OCI-LY7 (cell line): ENCODE data around the gene RASAL2. TPM values are rescaled to one million over a fixed set of nuclear protein-coding genes. Genes with fewer than 3 reads are reported as not detected.

Source experiments
- BruUV-seq: library from RNA; stranded (reverse); fragments of 400-500 nt; replicated peaks from 2 replicates; lab custom pipeline; 2021; lab: Mats Ljungman, UMichigan
- CTCF ChIA-PET: fragments of 300-600 bp; sonication (Branson Sonifier 250); formaldehyde crosslinking; loops from one replicate; lab custom pipeline; 2022; ENCODE audit warnings: antibody characterized with exemption; ENCODE audit not compliant: unreplicated experiment; lab: Charles Lee
- POLR2A ChIA-PET: fragments of 300-600 bp; sonication (Branson Sonifier 250); formaldehyde crosslinking; loops from one replicate; lab custom pipeline; 2022; ENCODE audit warnings: antibody characterized with exemption; lab: Charles Lee
- DNase-seq: peaks from one replicate; pipeline ENCODE4 v3.0.0-alpha.2; 2015; ENCODE audit warnings: low spot score
- H2AFZ ChIP-seq: fragments of 200-600 bp; sonication (generic), shearing (Covaris generic); 2 replicates; pipeline ENCODE4 v1.6.1; 2014; ENCODE audit warnings: mild to moderate bottlenecking, antibody characterized with exemption, low read length, moderate library complexity
- H3K27ac ChIP-seq: fragments of 200-600 bp; sonication (generic); 2 replicates; pipeline ENCODE4 v1.5.1; 2014; ENCODE audit warnings: mixed run types, low read depth, mild to moderate bottlenecking, moderate library complexity, low read length, inconsistent platforms; ENCODE audit not compliant: poor library complexity, severe bottlenecking
- H3K36me3 ChIP-seq: fragments of 200-600 bp; sonication (generic); 2 replicates; pipeline ENCODE4 v1.6.1; 2014; ENCODE audit warnings: mild to moderate bottlenecking, antibody characterized with exemption, low read length, moderate library complexity, mixed read lengths; ENCODE audit not compliant: insufficient read depth
- H3K4me1 ChIP-seq: fragments of 200-600 bp; sonication (generic); 2 replicates; pipeline ENCODE4 v1.5.1; 2014; ENCODE audit warnings: mild to moderate bottlenecking, low read length; ENCODE audit not compliant: insufficient read depth, poor library complexity, severe bottlenecking
- H3K4me2 ChIP-seq: fragments of 200-600 bp; sonication (generic); 2 replicates; pipeline ENCODE4 v1.6.1; 2014; ENCODE audit warnings: mild to moderate bottlenecking, low read length
- H3K4me3 ChIP-seq: fragments of 200-600 bp; sonication (generic); 2 replicates; pipeline ENCODE4 v1.5.1; 2014; ENCODE audit warnings: mild to moderate bottlenecking, low read depth, low read length; ENCODE audit not compliant: poor library complexity, severe bottlenecking
- H3K79me2 ChIP-seq: fragments of 200-600 bp; sonication (generic); 2 replicates; pipeline ENCODE4 v1.6.1; 2016; ENCODE audit warnings: low read depth, mild to moderate bottlenecking, low read length, moderate library complexity, mixed read lengths; ENCODE audit not compliant: insufficient read depth
- H3K9me2 ChIP-seq: fragments of 200-600 bp; sonication (generic); 2 replicates; pipeline ENCODE4 v1.6.1; 2016; ENCODE audit warnings: mild to moderate bottlenecking, low read length, mixed read lengths; ENCODE audit not compliant: insufficient read depth
- H3K9me3 ChIP-seq: fragments of 200-600 bp; sonication (generic); 2 replicates; pipeline ENCODE4 v1.6.1; 2014; ENCODE audit warnings: mild to moderate bottlenecking, mixed run types, low read length, mixed read lengths
- H4K20me1 ChIP-seq: fragments of 200-600 bp; sonication (generic); 2 replicates; pipeline ENCODE4 v1.6.1; 2014; ENCODE audit warnings: mild to moderate bottlenecking, antibody characterized with exemption, low read length, moderate library complexity, mixed read lengths; ENCODE audit not compliant: insufficient read depth
- EZH2phosphoT487 ChIP-seq: fragments of 200-600 bp; sonication (generic); IDR thresholded peaks from 2 replicates; pipeline ENCODE4 v1.6.1; 2018; ENCODE audit warnings: low read depth, borderline replicate concordance, mild to moderate bottlenecking, mixed run types, antibody characterized with exemption, low read length, moderate library complexity, mixed read lengths
- intact Hi-C: fragments of 100-400 bp; cut with micrococcal nuclease; formaldehyde crosslinking; loops from one replicate; pipeline ENCODE4 v1.10.0; 2022; ENCODE audit not compliant: unreplicated experiment
- total RNA-seq, 2 experiments: library from RNA; depleted of rRNA in 1 of 2; stranded (reverse); fragments of >200 nt in 1 of 2; shearing (Covaris generic) in 1 of 2; gene quantifications; 2 replicates each; pipeline ENCODE4 v1.2.3, GENCODE V29; 2014 to 2022
- TF ChIP-seq, protein P1 (sequence below): fragments of 200-600 bp; sonication (generic); conservative IDR thresholded peaks from 2 replicates; pipeline ENCODE4 v1.5.1; 2014; ENCODE audit warnings: mild to moderate bottlenecking, antibody characterized with exemption, low read length, moderate library complexity, mixed read lengths

Gene RASAL2
- total RNA-seq, 2 experiments from 2014 or later, result 0.09 to 0.27 TPM

DNA sequence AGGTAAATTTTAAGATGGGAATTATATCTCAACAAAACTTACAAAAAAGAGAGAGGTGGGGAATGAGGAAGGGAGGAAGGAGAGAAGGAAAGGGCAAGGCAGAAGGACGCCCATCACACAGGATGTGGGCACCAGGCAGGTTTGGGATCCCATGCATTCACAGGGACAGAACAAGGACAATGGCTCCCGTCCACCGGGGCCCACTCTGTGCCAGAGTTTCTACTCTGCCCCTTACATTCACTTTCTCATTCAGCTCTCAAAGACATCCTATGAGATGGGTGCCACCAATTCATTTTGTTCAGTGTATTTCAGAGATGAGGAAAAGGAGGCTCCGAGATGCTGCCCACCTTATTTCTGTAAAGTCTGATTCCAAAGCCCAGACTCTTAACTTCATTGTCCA, 395.5 kb downstream of the RASAL2 start:
- CTCF ChIA-PET, result no interaction called here
- no peak overlapping the region for H3K4me3 ChIP-seq
- BruUV-seq, result no TSS peak
- intact Hi-C loops, result no loop called here
- POLR2A ChIA-PET, result no interaction called here
- DNase-seq, result no peak
- no peaks in the 10 kb centered on the region for H3K9me2 ChIP-seq
- H3K36me3 ChIP-seq, result no peaks in the 10 kb centered on the region
- no peak overlapping the region for H3K4me2 ChIP-seq
- H3K4me1 ChIP-seq, result no peaks in the 10 kb centered on the region
- H3K9me3 ChIP-seq, result no peaks in the 10 kb centered on the region
- H3K27ac ChIP-seq, result no peak overlapping the region
- no peaks in the 10 kb centered on the region for H4K20me1 ChIP-seq
- TF ChIP-seq, protein P1, sequence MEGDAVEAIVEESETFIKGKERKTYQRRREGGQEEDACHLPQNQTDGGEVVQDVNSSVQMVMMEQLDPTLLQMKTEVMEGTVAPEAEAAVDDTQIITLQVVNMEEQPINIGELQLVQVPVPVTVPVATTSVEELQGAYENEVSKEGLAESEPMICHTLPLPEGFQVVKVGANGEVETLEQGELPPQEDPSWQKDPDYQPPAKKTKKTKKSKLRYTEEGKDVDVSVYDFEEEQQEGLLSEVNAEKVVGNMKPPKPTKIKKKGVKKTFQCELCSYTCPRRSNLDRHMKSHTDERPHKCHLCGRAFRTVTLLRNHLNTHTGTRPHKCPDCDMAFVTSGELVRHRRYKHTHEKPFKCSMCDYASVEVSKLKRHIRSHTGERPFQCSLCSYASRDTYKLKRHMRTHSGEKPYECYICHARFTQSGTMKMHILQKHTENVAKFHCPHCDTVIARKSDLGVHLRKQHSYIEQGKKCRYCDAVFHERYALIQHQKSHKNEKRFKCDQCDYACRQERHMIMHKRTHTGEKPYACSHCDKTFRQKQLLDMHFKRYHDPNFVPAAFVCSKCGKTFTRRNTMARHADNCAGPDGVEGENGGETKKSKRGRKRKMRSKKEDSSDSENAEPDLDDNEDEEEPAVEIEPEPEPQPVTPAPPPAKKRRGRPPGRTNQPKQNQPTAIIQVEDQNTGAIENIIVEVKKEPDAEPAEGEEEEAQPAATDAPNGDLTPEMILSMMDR, result no peak
- no peak for TF ChIP-seq EZH2phosphoT487
- H2AFZ ChIP-seq, result no peak overlapping the region
- no peaks in the 10 kb centered on the region for H3K79me2 ChIP-seq

DNA sequence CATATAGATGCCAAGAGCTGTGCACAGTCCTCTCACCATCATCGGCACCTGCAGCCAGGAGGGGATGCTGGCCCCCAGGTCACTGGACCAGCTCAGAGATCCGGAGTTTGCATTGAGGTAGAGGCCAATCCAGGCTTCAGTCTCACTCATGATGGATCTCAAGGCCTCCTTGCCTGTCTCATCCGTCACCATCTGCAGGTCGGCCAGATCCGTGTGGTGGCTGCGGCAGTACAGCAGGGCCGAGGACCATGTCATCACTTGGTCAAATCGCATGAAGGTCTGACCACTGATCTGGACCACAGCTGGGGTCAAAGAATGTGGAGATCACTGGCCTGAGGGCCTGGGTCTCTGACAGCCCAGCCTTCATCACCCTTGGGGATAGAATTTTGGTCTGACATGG, 396.2 kb downstream of the RASAL2 start:
- no peak overlapping the region for H3K4me3 ChIP-seq
- no peak overlapping the region for H3K4me2 ChIP-seq
- POLR2A ChIA-PET, result no interaction called here
- no peak overlapping the region for H2AFZ ChIP-seq
- H3K79me2 ChIP-seq, result no peaks in the 10 kb centered on the region
- intact Hi-C loops, result no loop called here
- TF ChIP-seq, protein P1, result no peak
- TF ChIP-seq EZH2phosphoT487, result no peak
- no peaks in the 10 kb centered on the region for H3K9me2 ChIP-seq
- no peaks in the 10 kb centered on the region for H4K20me1 ChIP-seq
- H3K9me3 ChIP-seq, result no peaks in the 10 kb centered on the region
- BruUV-seq, result no TSS peak
- CTCF ChIA-PET, result no interaction called here
- H3K27ac ChIP-seq, result no peak overlapping the region
- DNase-seq, result no peak
- H3K36me3 ChIP-seq, result no peaks in the 10 kb centered on the region
- H3K4me1 ChIP-seq, result no peaks in the 10 kb centered on the region

DNA sequence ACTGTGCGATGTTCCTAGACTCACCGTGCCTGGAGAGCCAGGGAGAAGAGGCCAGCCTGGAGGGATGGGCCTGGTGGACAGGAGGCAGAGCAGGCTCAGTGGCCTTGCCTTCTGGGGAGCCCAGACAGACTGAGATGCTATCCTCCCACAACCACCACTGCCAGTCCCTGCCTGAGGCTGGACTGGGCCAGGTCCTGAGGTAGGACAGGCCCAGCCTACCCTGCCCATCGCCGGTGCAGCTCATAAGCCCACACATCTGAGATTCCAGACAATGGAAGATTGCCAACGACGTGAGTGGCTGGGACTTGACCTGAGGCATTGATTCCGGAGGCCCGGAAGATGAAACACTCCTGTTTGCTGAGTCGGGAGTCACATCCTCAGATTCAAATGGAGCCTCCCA, 397.1 kb downstream of the RASAL2 start:
- no peaks in the 10 kb centered on the region for H3K9me2 ChIP-seq
- TF ChIP-seq EZH2phosphoT487, result no peak
- TF ChIP-seq, protein P1, result no peak
- no peaks in the 10 kb centered on the region for H3K4me1 ChIP-seq
- H3K27ac ChIP-seq, result no peak overlapping the region
- H3K79me2 ChIP-seq, result no peaks in the 10 kb centered on the region
- H3K9me3 ChIP-seq, result no peaks in the 10 kb centered on the region
- no peak overlapping the region for H3K4me2 ChIP-seq
- CTCF ChIA-PET, result no interaction called here
- no peak overlapping the region for H2AFZ ChIP-seq
- POLR2A ChIA-PET, result no interaction called here
- H3K4me3 ChIP-seq, result no peak overlapping the region
- intact Hi-C loops, result no loop called here
- DNase-seq, result no peak
- BruUV-seq, result no TSS peak
- H4K20me1 ChIP-seq, result no peaks in the 10 kb centered on the region
- H3K36me3 ChIP-seq, result no peaks in the 10 kb centered on the region
